K562 (cell line): ENCODE results near the gene SNX25. TPM values are rescaled to one million over a fixed set of nuclear protein-coding genes. Genes with fewer than 3 reads are reported as not detected.

ENCODE experiments used
- BACH1 ChIP-seq: fragments of 200-800 bp; sonication (Bioruptor generic); IDR thresholded peaks from 2 replicates; pipeline ENCODE4 v1.6.1; 2016; ENCODE audit warnings: missing genetic modification characterization, missing compliant biosample characterization
- BRD4 ChIP-seq: fragments of 200-600 bp; sonication (generic); IDR thresholded peaks from 2 replicates; pipeline ENCODE4 v1.6.1; 2017; ENCODE audit warnings: inconsistent platforms
- CHCHD3 ChIP-seq: fragments of 250-450 bp; sonication (Bioruptor Pico); IDR thresholded peaks from 2 replicates; pipeline ENCODE4 v2.1.2; 2022; ENCODE audit warnings: mild to moderate bottlenecking
- CTBP1 ChIP-seq: fragments of 450-650 bp; IDR thresholded peaks from 2 replicates; pipeline ENCODE4 v1.6.1; 2016; ENCODE audit warnings: borderline replicate concordance
- E2F6 ChIP-seq, 2 experiments: IDR thresholded peaks; 2 replicates each; pipeline ENCODE4 v1.6.1; 2011; ENCODE audit warnings: borderline replicate concordance in 1 of 2, control low read depth in 1 of 2, low read depth in 1 of 2, low read length in 1 of 2, mild to moderate bottlenecking in 1 of 2, mixed read lengths in 1 of 2, moderate library complexity in 1 of 2; ENCODE audit not compliant: insufficient read depth in 1 of 2, insufficient read length in 1 of 2, poor library complexity in 1 of 2, severe bottlenecking in 1 of 2; ENCODE audit errors: extremely low read depth in 1 of 2
- ETS2 ChIP-seq: IDR thresholded peaks from 2 replicates; pipeline ENCODE4 v1.6.1; 2016; ENCODE audit warnings: borderline replicate concordance, missing genetic modification characterization, mild to moderate bottlenecking, moderate library complexity, missing compliant biosample characterization; ENCODE audit not compliant: poor library complexity, severe bottlenecking
- FIP1L1 ChIP-seq: fragments of 200-400 bp; formaldehyde crosslinking; IDR thresholded peaks from 2 replicates; pipeline ENCODE4 v1.6.1; 2018; ENCODE audit warnings: mild to moderate bottlenecking, low read depth, low read length; ENCODE audit not compliant: poor library complexity, severe bottlenecking
- FOSL1 ChIP-seq: fragments of 200-800 bp; sonication (Bioruptor generic); conservative IDR thresholded peaks from 2 replicates; pipeline ENCODE4 v1.6.1; 2016; ENCODE audit warnings: missing genetic modification characterization, missing compliant biosample characterization
- FOXP1 ChIP-seq: sonication (generic); formaldehyde crosslinking; IDR thresholded peaks from 2 replicates; pipeline ENCODE4 v1.8.0; 2022; ENCODE audit warnings: mild to moderate bottlenecking, missing genetic modification reagents
- GABPA ChIP-seq: fragments of 200-800 bp; sonication (Bioruptor generic); conservative IDR thresholded peaks from 2 replicates; pipeline ENCODE4 v1.6.1; 2016; ENCODE audit warnings: low read depth, missing genetic modification characterization, missing compliant biosample characterization
- GATA2 ChIP-seq: sonication (generic); formaldehyde crosslinking; IDR thresholded peaks from 2 replicates; pipeline ENCODE4 v1.4.0; 2020; ENCODE audit warnings: mild to moderate bottlenecking, missing genetic modification reagents
- KDM5B ChIP-seq: fragments of 200-600 bp; sonication (generic); IDR thresholded peaks from 2 replicates; pipeline ENCODE4 v1.6.1; 2012; ENCODE audit warnings: low read depth, mild to moderate bottlenecking, moderate library complexity, low read length, control low read depth, inconsistent platforms; ENCODE audit not compliant: insufficient replicate concordance
- NEUROD1 ChIP-seq: fragments of 150-350 bp; IDR thresholded peaks from 2 replicates; pipeline ENCODE4 v1.6.1; 2014; ENCODE audit warnings: borderline replicate concordance, low read length, low read depth; ENCODE audit not compliant: partially characterized antibody
- POLR2AphosphoS5 ChIP-seq: IDR thresholded peaks from 2 replicates; pipeline ENCODE4 v1.6.1; 2011; ENCODE audit warnings: mild to moderate bottlenecking, low read depth, low read length, moderate library complexity; ENCODE audit not compliant: control insufficient read depth, insufficient read depth
- RBM14 ChIP-seq: fragments of 200-400 bp; formaldehyde crosslinking; IDR thresholded peaks from 2 replicates; pipeline ENCODE4 v1.6.1; 2018; ENCODE audit warnings: low read depth, mild to moderate bottlenecking, low read length, moderate library complexity, borderline replicate concordance; ENCODE audit not compliant: insufficient read depth
- TARDBP ChIP-seq: fragments of 450-650 bp; IDR thresholded peaks from 2 replicates; pipeline ENCODE4 v1.6.1; 2016
- ZFX ChIP-seq: sonication (generic); formaldehyde crosslinking; IDR thresholded peaks from 2 replicates; pipeline ENCODE4 v1.8.0; 2022; ENCODE audit warnings: mild to moderate bottlenecking, missing genetic modification reagents, moderate library complexity
- polyA plus RNA-seq, 8 experiments: library from polyadenylated mRNA; depleted of rRNA in 4 of 8; stranded (reverse) in 5 of 8; unstranded in 3 of 8; fragments of >200 nt; fragmentation: Nextera tagmentation in 2 of 8; fragmentation: Illumina TruSeq in 1 of 8; extraction: Ambion mirVana in 2 of 8; extraction: Trizol in 1 of 8; gene quantifications; 2 replicates each; pipeline versions ENCODE4 v1.2.1 to v1.2.3, GENCODE V29; 2011 to 2014; ENCODE audit warnings: inconsistent platforms in 1 of 8, missing spikeins in 1 of 8
- total RNA-seq, 7 experiments: library from RNA; depleted of rRNA in 6 of 7; stranded (reverse); fragments of >200 nt in 6 of 7; fragmentation: Illumina TruSeq in 2 of 7; extraction: Trizol in 2 of 7; gene quantifications; 2 replicates each; pipeline versions ENCODE4 v1.2.1 to v1.2.3, GENCODE V29; 2011 to 2021; ENCODE audit warnings: low replicate concordance in 1 of 7
- TF ChIP-seq, protein P1 (sequence below): sonication (generic); formaldehyde crosslinking; IDR thresholded peaks from 2 replicates; pipeline ENCODE4 v1.8.1; 2023; ENCODE audit warnings: mild to moderate bottlenecking, missing genetic modification reagents
- TF ChIP-seq, protein P2 (sequence below): fragments of 450-650 bp; IDR thresholded peaks from 2 replicates; pipeline ENCODE4 v1.6.1; 2016

Gene SNX25
- total and polyA plus RNA-seq, 9 of the 15 experiments (the other 6 are each of a cell fraction or from before 2014, with no cell fraction given), result 2.5 to 23.4 (median 13.3) TPM

DNA sequence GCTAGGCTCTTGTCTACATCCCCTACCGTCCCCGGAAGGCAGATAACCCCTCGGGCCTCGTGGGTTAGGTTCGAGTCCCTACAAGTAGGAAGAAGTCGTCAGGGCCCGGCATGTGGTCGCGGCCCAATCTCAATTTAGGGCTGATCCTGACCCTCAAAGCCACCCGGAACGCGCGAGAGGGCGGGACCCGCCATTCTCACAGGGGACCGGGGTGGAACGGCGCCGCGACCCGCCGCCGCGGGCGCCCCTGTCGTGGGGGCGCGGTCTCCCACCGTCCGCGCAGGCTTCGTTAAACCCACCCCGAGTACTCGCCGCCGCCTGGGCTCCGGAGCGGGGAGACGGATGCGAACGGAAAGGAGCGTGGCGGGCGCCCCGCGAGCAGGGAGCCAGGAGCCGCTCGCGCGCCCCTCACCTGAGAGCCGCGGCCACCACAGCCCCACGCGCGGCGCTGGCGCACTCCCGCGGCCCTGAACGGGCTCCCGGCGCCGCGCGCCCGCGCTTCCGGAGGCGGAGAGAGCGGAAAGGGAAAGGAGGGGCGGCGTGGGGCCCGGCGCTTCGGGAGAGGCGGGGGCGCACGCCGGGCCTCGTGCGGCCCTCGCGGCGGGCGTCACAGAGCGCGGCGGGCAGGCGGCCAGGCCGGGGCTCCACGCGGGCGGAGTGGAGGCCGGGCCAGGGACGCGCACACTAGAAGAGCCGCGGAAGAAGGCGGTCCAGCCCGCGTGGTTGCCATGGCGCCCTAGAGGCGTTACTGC is 5.7 kb upstream of the SNX25 start, which contains the start of gene CFAP97 (continued):
- TF ChIP-seq E2F6 (IDR thresholded peaks at IDR 0.05; ENCODE audit: borderline replicate concordance in 1 of 2, extremely low read depth in 1 of 2, insufficient read depth in 1 of 2, insufficient read length in 1 of 2, low read depth in 1 of 2, low read length in 1 of 2, poor library complexity in 1 of 2, severe bottlenecking in 1 of 2), result peak; percentile 93 to 98
- no peak for TF ChIP-seq GATA2 (CRISPR knock-in tag)
- TF ChIP-seq FOXP1 (CRISPR knock-in tag), result peak; percentile 96
- TF ChIP-seq GABPA (tag), result peak; percentile 84
- TF ChIP-seq KDM5B, result peak; percentile 45
- TF ChIP-seq, protein P1, sequence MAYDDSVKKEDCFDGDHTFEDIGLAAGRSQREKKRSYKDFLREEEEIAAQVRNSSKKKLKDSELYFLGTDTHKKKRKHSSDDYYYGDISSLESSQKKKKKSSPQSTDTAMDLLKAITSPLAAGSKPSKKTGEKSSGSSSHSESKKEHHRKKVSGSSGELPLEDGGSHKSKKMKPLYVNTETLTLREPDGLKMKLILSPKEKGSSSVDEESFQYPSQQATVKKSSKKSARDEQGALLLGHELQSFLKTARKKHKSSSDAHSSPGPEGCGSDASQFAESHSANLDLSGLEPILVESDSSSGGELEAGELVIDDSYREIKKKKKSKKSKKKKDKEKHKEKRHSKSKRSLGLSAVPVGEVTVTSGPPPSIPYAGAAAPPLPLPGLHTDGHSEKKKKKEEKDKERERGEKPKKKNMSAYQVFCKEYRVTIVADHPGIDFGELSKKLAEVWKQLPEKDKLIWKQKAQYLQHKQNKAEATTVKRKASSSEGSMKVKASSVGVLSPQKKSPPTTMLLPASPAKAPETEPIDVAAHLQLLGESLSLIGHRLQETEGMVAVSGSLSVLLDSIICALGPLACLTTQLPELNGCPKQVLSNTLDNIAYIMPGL (CRISPR knock-in tag), result peak; percentile 74; the same call in 1 of the 2 replicates
- no peak for TF ChIP-seq TARDBP
- TF ChIP-seq POLR2AphosphoS5, result peak; percentile 73
- no peak for TF ChIP-seq BACH1 (tag)
- peak; percentile 31; the same call in 1 of the 2 replicates for TF ChIP-seq FOSL1
- 0 out of 2 replicates have a peak, but pooled peaks have one; percentile 35 for TF ChIP-seq BRD4
- peak; percentile 14 for TF ChIP-seq NEUROD1
- TF ChIP-seq ETS2 (tag), result no peak
- TF ChIP-seq FIP1L1, result peak; percentile 77
- TF ChIP-seq ZFX, result peak; percentile 87
- TF ChIP-seq CHCHD3 (CRISPR knock-in tag), result no peak; the same call in 1 of the 2 replicates
- TF ChIP-seq, protein P2, sequence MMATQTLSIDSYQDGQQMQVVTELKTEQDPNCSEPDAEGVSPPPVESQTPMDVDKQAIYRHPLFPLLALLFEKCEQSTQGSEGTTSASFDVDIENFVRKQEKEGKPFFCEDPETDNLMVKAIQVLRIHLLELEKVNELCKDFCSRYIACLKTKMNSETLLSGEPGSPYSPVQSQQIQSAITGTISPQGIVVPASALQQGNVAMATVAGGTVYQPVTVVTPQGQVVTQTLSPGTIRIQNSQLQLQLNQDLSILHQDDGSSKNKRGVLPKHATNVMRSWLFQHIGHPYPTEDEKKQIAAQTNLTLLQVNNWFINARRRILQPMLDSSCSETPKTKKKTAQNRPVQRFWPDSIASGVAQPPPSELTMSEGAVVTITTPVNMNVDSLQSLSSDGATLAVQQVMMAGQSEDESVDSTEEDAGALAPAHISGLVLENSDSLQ, result no peak
- no peak for TF ChIP-seq RBM14
- TF ChIP-seq CTBP1, result peak; percentile 83; the same call in 1 of the 2 replicates
